HG03521 (cell line): ENCODE results near the gene PRSS2.

Source experiments
- ATAC-seq: cut with Tn5 transposase; IDR thresholded peaks from one replicate; pipeline ENCODE4 v1.9.1; 2021; ENCODE audit warnings: mild to moderate bottlenecking, moderate library complexity; ENCODE audit not compliant: unreplicated experiment

The PRSS2 gene

DNA sequence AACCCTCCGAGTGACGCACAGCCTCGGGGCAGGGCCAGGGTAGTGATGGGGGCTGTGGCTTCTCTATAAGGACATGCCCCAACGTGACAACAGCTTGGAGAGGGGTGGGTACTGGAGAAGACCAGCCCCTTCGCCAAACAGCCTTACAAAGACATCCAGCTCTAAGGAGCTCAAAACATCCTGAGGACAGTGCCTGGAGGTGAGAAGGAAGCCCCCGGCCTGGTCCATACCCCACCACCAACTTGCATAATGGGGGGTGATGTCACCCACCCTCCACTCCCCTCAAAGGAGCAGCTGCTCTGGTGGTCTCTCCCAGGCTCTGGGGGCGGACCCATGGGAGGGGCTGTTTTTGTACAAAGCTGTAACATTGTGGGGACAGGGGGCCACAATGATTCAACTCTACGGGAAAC, 15.1 kb downstream of the PRSS2 start:
- no peak for ATAC-seq

DNA sequence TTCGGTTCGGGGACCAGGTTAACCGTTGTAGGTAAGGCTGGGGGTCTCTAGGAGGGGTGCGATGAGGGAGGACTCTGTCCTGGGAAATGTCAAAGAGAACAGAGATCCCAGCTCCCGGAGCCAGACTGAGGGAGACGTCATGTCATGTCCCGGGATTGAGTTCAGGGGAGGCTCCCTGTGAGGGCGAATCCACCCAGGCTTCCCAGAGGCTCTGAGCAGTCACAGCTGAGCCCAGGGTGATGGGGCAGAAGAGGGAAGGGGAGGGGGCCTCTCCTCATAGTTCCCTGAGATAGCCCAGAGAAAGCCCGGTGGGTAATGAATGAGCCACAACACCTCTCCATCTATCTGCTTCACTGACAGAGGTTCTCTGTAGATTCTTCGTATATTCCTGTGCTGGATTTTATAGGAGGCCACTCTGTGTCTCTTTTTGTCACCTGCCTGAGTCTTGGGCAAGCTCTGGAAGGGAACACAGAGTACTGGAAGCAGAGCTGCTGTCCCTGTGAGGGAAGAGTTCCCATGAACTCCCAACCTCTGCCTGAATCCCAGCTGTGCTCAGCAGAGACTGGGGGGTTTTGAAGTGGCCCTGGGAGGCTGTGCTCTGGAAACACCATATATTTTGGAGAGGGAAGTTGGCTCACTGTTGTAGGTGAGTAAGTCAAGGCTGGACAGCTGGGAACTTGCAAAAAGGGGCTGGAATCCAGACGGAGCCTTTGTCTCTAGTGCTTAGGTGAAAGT, 16.4 kb downstream of the PRSS2 start:
- no peak for ATAC-seq

DNA sequence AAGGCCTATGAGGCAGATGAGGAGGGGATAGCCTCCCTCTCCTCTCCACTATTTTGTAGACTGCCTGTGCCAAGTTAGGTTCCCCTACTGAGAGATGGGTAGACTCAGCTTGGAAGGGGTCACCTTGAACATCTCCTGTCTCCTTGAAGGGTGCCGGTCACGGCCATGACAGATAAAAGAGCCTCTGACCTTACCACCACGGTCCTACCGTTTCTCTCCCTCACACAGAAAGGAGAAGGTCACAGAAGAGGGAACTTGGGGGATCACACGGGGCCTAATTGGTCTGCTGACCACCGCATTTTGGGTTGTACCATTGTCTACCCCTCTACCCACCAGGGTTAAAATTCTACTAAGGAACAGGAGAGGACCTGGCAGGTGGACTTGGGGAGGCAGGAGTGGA, 17.0 kb downstream of the PRSS2 start:
- no peak for ATAC-seq

DNA sequence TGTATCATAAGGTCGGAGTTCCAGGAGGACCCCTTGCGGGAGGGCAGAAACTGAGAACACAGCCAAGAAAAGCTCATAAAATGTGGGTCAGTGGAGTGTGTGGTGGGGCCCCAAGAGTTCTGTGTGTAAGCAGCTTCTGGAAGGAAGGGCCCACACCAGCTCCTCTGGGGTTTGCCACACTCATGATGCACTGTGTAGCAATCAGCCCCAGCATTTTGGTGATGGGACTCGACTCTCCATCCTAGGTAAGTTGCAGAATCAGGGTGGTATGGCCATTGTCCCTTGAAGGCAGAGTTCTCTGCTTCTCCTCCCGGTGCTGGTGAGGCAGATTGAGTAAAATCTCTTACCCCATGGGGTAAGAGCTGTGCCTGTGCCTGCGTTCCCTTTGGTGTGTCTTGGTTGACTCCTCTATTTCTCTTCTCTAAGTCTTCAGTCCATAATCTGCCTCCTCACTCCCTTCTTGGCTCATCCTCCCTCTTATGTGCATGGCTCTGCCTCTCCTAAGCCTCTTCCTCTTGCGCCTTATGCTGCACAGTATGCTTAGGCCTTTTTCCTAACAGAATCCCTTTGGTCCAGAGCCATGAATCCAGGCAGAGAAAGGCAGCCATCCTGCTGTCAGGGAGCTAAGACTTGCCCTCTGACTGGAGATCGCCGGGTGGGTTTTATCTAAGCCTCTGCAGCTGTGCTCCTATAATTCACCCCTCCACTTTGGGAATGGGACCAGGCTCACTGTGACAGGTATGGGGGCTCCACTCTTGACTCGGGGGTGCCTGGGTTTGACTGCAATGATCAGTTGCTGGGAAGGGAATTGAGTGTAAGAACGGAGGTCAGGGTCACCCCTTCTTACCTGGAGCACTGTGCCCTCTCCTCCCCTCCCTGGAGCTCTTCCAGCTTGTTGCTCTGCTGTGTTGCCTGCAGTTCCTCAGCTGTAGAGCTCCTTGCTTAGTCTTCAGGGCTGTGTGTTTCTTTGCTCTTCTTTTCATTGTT, 17.8 kb downstream of the PRSS2 start:
- no peak for ATAC-seq

DNA sequence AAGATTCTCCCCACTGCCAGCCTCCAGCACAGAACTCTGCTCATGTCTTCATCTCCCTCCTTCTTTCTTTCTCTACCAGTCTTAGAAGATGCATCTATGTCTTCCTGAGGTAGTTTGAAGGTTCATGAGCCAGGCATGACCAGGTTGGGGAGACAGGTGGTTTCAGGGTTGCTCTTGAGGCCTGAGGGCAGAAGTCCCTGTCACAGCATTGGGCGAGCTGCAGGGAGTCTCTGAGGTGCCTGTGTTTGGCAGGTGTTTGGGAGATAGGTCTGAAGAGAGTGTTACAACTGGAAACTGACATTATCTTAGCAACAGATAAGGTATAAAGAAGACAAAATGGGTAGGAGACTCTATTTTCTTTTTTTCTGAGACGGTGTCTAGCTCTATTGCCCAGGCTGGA, 18.7 kb downstream of the PRSS2 start:
- ATAC-seq: no peak

DNA sequence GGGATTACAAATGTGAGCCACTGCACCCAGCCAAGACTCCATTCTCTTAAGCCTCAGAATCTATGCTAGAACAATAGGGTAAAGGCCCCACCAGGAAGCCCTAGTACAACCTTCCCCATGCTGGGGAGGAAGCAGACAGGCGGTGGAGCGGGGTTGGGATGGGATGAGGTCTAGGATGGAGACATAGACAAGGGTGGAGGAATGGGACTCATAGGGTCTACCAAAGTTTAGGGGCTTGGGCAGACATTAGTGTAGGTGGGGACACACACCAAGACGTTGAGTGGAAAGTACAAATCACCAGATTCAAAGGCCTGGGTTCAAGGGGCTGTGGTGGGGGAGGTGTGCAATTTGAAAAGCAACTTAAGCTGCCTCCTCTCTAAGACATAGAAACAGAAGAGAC, 19.3 kb downstream of the PRSS2 start:
- no peak for ATAC-seq

DNA sequence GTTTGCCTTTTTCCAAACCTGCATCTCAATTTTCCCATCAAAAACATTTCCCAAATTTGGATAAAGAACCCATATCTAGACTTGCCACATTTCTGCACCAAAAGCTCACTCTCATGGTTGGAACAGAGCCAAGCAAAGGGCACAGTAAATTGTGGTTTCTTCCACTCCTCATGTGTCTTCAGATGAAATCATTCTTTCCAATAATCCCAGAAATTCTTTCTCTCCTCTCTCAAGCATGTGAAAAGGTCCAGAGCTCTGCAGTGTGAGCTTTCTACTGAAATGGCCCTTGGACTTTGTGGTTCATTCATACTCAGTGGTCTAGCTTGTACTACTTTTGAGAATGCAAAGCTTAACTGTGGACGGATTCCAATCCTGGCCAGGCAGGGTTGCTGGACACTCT, 19.8 kb downstream of the PRSS2 start:
- no peak for ATAC-seq

DNA sequence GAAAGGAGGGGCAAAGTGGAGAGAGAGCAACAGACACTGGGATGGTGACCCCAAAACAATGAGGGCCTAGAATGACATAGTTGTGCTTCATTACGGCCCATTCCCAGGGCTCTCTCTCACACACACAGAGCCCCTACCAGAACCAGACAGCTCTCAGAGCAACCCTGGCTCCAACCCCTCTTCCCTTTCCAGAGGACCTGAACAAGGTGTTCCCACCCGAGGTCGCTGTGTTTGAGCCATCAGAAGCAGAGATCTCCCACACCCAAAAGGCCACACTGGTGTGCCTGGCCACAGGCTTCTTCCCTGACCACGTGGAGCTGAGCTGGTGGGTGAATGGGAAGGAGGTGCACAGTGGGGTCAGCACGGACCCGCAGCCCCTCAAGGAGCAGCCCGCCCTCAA, 20.7 kb downstream of the PRSS2 start:
- ATAC-seq: no peak

DNA sequence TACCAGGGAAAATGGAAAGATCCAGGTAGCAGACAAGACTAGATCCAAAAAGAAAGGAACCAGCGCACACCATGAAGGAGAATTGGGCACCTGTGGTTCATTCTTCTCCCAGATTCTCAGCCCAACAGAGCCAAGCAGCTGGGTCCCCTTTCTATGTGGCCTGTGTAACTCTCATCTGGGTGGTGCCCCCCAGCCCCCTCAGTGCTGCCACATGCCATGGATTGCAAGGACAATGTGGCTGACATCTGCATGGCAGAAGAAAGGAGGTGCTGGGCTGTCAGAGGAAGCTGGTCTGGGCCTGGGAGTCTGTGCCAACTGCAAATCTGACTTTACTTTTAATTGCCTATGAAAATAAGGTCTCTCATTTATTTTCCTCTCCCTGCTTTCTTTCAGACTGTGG, 21.4 kb downstream of the PRSS2 start:
- ATAC-seq: no peak

DNA sequence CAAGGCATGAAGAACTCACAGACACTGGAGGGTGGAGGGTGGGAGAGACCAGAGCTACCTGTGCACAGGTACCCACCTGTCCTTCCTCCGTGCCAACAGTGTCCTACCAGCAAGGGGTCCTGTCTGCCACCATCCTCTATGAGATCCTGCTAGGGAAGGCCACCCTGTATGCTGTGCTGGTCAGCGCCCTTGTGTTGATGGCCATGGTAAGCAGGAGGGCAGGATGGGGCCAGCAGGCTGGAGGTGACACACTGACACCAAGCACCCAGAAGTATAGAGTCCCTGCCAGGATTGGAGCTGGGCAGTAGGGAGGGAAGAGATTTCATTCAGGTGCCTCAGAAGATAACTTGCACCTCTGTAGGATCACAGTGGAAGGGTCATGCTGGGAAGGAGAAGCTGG, 21.8 kb downstream of the PRSS2 start:
- no peak for ATAC-seq

DNA sequence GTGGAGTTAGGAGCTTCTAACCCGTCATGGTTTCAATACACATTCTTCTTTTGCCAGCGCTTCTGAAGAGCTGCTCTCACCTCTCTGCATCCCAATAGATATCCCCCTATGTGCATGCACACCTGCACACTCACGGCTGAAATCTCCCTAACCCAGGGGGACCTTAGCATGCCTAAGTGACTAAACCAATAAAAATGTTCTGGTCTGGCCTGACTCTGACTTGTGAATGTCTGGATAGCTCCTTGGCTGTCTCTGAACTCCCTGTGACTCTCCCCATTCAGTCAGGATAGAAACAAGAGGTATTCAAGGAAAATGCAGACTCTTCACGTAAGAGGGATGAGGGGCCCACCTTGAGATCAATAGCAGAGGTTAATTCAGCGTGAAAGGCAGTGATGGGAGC, 22.4 kb downstream of the PRSS2 start:
- no peak for ATAC-seq

DNA sequence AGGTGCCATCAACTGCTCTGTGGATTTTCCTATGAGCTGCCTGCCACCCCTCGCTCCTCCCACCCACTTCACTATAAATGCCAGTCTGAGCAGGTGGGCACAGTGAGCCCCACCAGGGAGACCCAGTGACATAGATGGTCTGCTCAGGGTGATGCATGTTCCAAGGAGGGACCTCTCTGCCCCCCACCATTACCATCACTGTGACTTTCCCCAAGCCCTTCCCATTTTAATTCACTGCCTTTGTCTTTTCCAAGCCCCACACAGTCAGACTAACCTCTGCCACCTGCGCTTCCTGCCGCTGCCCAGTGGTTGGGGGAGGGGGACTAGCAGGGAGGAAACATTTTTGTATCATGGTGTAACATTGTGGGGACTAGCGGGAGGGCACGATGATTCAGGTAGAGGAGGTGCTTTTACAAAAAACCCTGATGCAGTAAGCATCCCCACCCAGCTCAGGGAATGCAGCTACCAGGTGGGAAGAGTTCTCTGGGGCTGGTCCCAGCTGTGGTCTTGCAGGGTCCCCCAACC, 24.6 kb downstream of the PRSS2 start:
- ATAC-seq: no peak

DNA sequence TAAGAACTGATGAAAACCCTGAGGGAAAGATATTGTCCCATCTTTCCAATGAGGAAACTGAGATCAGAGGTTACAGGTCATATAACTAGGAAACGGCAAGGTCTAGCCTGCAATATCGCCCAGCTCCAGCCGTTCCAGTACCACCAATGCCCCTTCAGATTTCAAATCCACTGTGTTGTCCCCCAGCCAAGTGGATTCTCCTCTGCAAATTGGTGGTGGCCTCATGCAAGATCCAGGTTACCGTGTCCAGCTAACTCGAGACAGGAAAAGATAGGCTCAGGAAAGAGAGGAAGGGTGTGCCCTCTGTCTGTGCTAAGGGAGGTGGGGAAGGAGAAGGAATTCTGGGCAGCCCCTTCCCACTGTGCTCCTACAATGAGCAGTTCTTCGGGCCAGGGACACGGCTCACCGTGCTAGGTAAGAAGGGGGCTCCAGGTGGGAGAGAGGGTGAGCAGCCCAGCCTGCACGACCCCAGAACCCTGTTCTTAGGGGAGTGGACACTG, 25.3 kb downstream of the PRSS2 start:
- ATAC-seq: no peak

DNA sequence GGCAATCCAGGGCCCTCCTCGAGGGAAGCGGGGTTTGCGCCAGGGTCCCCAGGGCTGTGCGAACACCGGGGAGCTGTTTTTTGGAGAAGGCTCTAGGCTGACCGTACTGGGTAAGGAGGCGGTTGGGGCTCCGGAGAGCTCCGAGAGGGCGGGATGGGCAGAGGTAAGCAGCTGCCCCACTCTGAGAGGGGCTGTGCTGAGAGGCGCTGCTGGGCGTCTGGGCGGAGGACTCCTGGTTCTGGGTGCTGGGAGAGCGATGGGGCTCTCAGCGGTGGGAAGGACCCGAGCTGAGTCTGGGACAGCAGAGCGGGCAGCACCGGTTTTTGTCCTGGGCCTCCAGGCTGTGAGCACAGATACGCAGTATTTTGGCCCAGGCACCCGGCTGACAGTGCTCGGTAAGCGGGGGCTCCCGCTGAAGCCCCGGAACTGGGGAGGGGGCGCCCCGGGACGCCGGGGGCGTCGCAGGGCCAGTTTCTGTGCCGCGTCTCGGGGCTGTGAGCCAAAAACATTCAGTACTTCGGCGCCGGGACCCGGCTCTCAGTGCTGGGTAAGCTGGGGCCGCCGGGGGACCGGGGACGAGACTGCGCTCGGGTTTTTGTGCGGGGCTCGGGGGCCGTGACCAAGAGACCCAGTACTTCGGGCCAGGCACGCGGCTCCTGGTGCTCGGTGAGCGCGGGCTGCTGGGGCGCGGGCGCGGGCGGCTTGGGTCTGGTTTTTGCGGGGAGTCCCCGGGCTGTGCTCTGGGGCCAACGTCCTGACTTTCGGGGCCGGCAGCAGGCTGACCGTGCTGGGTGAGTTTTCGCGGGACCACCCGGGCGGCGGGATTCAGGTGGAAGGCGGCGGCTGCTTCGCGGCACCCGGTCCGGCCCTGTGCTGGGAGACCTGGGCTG, 26.0 kb downstream of the PRSS2 start:
- peak; percentile 48 for ATAC-seq

DNA sequence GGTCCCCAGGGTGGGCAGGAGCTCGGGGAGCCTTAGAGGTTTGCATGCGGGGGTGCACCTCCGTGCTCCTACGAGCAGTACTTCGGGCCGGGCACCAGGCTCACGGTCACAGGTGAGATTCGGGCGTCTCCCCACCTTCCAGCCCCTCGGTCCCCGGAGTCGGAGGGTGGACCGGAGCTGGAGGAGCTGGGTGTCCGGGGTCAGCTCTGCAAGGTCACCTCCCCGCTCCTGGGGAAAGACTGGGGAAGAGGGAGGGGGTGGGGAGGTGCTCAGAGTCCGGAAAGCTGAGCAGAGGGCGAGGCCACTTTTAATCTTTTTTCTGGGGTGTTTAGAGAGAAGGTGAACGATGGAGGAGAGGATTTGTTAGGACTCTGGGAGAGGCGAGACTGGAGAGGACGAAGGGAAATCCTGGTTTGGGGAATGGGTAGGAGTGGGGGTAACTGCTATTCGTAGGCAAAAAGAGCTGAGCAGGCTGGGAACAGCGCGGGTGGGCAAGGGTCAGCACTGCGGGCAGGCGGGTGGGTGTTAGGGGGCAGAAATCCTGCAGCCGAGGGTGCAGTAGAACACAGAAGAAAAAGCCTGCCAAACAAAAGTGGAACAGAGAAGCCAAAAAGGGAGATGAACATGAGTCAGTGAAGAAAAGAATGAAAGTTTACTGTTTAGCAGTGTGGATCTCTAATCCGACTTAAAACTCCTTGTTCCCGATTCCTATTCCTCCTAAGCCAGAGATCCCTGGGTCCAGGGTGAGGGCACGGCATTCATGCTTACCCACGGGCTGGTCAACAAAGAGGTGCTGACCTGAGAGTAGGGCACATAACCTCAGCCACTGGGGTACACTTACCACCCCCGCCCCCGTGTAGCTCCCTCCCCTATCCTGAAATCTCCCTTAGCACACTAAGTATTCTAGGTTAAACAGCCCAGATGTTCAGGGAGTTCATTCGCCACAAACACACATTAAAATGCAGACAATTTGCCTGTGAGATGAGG, 26.9 kb downstream of the PRSS2 start:
- ATAC-seq: peak; percentile 33

DNA sequence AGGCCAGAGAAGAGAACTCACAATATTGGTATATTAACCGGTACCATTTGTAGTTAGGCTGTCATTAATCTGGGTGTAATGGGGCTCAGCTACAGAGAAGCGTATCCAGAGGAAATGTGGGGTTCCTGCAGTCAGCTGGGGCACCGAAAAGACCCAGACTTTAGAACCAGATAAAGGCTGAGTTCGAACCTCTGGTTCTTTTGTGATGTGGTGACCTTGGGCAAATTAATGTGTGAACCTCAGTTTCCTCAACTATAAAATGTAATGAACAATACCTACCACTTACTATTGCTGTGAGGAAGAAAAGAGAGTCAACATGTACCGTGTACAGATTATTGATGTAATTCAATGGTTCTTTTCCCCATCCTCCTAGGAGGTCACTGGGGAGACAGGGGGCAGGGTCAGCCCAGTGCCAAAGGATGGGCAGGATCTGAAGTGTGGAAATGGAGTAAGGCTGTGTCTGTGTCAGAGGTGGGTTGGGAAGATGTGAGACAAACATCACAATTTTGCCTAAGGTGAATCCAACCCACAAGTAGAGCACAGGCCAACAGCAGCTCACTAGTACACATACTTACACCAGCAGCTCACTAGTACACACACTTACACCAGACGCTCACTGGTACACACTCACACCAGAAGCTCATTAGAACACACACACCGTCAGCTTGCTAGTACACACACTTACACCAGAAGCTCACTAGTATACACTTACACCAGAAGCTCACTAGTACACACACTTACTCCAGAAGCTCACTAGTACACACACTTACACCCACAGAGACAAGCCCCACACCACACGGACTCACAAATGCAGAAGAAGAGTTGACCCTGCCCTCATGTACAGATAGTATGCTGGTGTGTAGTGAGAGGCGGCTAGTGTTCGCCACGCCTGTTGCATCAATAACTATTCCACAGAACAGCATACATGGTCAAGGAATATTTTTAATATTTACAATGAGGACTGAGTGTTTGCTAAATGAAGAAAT, 28.0 kb downstream of the PRSS2 start:
- no peak for ATAC-seq

DNA sequence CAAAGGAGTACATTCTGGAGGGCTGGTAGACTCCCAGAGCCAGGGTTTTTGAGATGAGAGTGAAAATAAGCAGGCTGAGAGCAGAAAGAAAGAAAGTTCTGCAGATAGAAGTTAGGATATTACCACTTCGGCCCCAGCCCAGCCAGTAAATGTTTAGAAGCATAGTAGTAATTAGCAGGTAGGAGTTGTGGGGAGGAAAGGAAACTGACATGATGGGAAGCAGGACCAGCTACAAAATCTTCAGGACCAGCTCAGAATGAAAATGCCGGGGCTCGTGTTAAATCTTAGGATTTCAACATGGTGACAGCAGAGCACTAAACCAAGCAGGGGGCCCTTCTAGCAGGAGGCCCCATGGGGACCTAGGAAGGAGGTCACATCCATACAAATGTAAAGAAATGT, 28.7 kb downstream of the PRSS2 start:
- no peak for ATAC-seq

DNA sequence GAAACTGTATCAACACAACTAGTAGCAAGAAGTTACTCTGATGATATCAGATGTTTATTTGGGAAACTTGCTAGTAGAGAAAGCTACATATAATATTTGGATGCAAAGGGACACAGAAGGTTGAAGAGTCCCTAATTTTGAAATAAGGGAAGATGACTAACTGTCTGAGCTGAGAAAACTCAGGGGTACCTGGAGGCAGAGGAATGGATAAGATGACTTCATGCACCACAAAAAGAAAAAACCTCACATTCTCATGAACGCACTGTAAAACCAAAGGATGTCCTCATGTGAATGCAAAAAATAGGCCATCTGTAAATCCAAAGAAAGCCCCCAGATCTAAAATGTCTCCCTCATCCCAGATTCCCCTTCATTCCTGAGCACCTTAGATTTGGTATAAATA, 29.3 kb downstream of the PRSS2 start:
- ATAC-seq: no peak
